IMR-90 (cell line): ENCODE results near the gene TEDDM1. TPM values are rescaled to one million over a fixed set of nuclear protein-coding genes. Genes with fewer than 3 reads are reported as not detected.

Experiments
- ATAC-seq: fragments of 200-7000 bp; cut with Tn5 transposase; 2 replicates; pipeline ENCODE4 v1.9.1; 2020; ENCODE audit warnings: low read depth, mild to moderate bottlenecking, moderate library complexity
- BruUV-seq: library from RNA; stranded (reverse); fragments of 400-500 nt; replicated peaks from 2 replicates; lab custom pipeline; 2021; lab: Mats Ljungman, UMichigan
- CTCF ChIA-PET: fragments of 300-600 bp; formaldehyde crosslinking; extraction: SDS; loops from one replicate; lab custom pipeline; 2021; ENCODE audit warnings: antibody characterized with exemption; lab: Yijun Ruan, JAX
- POLR2A ChIA-PET: fragments of 300-600 bp; sonication (Branson Sonifier 250); formaldehyde crosslinking; loops from one replicate; lab custom pipeline; 2022; ENCODE audit warnings: antibody characterized with exemption; ENCODE audit not compliant: unreplicated experiment; lab: Charles Lee
- DNase-seq: peaks from one replicate; pipeline ENCODE4 v3.0.0; 2013
- H2AFZ ChIP-seq: replicated peaks from 2 replicates; pipeline ENCODE3; 2013; ENCODE audit warnings: low read length, mild to moderate bottlenecking; ENCODE audit not compliant: poor library complexity
- H2AK5ac ChIP-seq: 2 replicates; pipeline ENCODE4 v1.6.1; 2013; ENCODE audit warnings: low read depth, low read length, inconsistent platforms
- H2AK9ac ChIP-seq: replicated peaks from 2 replicates; pipeline ENCODE3; 2013; ENCODE audit warnings: mild to moderate bottlenecking, low read depth, low read length, moderate library complexity; ENCODE audit not compliant: poor library complexity
- H2BK120ac ChIP-seq: 2 replicates; pipeline ENCODE4 v1.6.1; 2013; ENCODE audit warnings: low read depth, low read length, inconsistent platforms
- H2BK15ac ChIP-seq: 3 replicates; pipeline ENCODE4 v1.6.1; 2013; ENCODE audit warnings: low read depth, low read length, inconsistent platforms
- H2BK20ac ChIP-seq: 2 replicates; pipeline ENCODE4 v1.6.1; 2013; ENCODE audit warnings: low read depth, mild to moderate bottlenecking, inconsistent platforms, low read length, moderate library complexity
- H2BK5ac ChIP-seq: 2 replicates; pipeline ENCODE4 v1.6.1; 2013; ENCODE audit warnings: mild to moderate bottlenecking, low read depth, low read length, inconsistent platforms; ENCODE audit not compliant: poor library complexity, severe bottlenecking
- H3K14ac ChIP-seq: replicated peaks from 2 replicates; pipeline ENCODE4 v1.6.1; 2013; ENCODE audit warnings: low read depth, low read length, inconsistent platforms
- H3K18ac ChIP-seq: 2 replicates; pipeline ENCODE4 v1.6.1; 2013; ENCODE audit warnings: low read depth, low read length, control low read depth
- H3K23ac ChIP-seq: 2 replicates; pipeline ENCODE4 v1.6.1; 2013; ENCODE audit warnings: low read depth, low read length, inconsistent platforms
- H3K27ac ChIP-seq: 2 replicates; pipeline ENCODE4 v1.5.1; 2013; ENCODE audit warnings: mild to moderate bottlenecking, control low read depth, low read length; ENCODE audit not compliant: insufficient read depth
- H3K27me3 ChIP-seq: 2 replicates; pipeline ENCODE4 v1.6.1; 2013; ENCODE audit warnings: low read length; ENCODE audit not compliant: control insufficient read depth, insufficient read depth
- H3K36me3 ChIP-seq: 2 replicates; pipeline ENCODE4 v1.6.1; 2013; ENCODE audit warnings: low read length, mixed read lengths; ENCODE audit not compliant: control insufficient read depth, insufficient read depth
- H3K4ac ChIP-seq: 2 replicates; pipeline ENCODE4 v1.6.1; 2013; ENCODE audit warnings: low read depth, low read length, inconsistent platforms
- H3K4me1 ChIP-seq: 2 replicates; pipeline ENCODE4 v1.6.1; 2013; ENCODE audit warnings: low read length, mixed read lengths; ENCODE audit not compliant: control insufficient read depth, insufficient read depth
- H3K4me2 ChIP-seq: 2 replicates; pipeline ENCODE4 v1.6.1; 2013; ENCODE audit warnings: low read depth, mild to moderate bottlenecking, control low read depth, low read length, moderate library complexity
- H3K4me3 ChIP-seq: 2 replicates; pipeline ENCODE4 v1.5.1; 2013; ENCODE audit warnings: low read depth, mild to moderate bottlenecking, control low read depth, low read length, moderate library complexity; ENCODE audit not compliant: insufficient read depth
- H3K56ac ChIP-seq: 2 replicates; pipeline ENCODE4 v1.6.1; 2013; ENCODE audit warnings: low read length, inconsistent platforms; ENCODE audit not compliant: insufficient read depth; ENCODE audit errors: extremely low read depth
- H3K79me1 ChIP-seq, 2 experiments: 2 replicates each; pipeline ENCODE4 v1.6.1; 2013; ENCODE audit warnings: low read length in 2 of 2, inconsistent platforms in 1 of 2, low read depth in 1 of 2
- H3K9ac ChIP-seq: 2 replicates; pipeline ENCODE4 v1.6.1; 2013; ENCODE audit warnings: low read depth, low read length, control low read depth
- H3K9me1 ChIP-seq: 2 replicates; pipeline ENCODE4 v1.6.1; 2013; ENCODE audit warnings: low read length, inconsistent platforms; ENCODE audit not compliant: insufficient read depth
- H3K9me3 ChIP-seq: 2 replicates; pipeline ENCODE4 v1.6.1; 2013; ENCODE audit warnings: low read length; ENCODE audit not compliant: control insufficient read depth, insufficient read depth
- H4K20me1 ChIP-seq: 2 replicates; pipeline ENCODE4 v1.6.1; 2013; ENCODE audit warnings: low read length, inconsistent platforms; ENCODE audit not compliant: insufficient read depth
- H4K5ac ChIP-seq: 2 replicates; pipeline ENCODE4 v1.6.1; 2013; ENCODE audit warnings: mild to moderate bottlenecking, low read depth, low read length, control low read depth
- H4K8ac ChIP-seq, 2 experiments: 2 replicates each; pipeline ENCODE4 v1.6.1; 2013; ENCODE audit warnings: low read depth in 2 of 2, low read length in 2 of 2, control low read depth in 1 of 2, inconsistent platforms in 1 of 2
- H4K91ac ChIP-seq: 2 replicates; pipeline ENCODE4 v1.6.1; 2013; ENCODE audit warnings: low read depth, low read length, inconsistent platforms; ENCODE audit not compliant: insufficient read depth
- BHLHE40 ChIP-seq: fragments of 150-350 bp; IDR thresholded peaks from 2 replicates; pipeline ENCODE4 v1.6.1; 2016; ENCODE audit warnings: mild to moderate bottlenecking, low read depth, low read length
- CEBPB ChIP-seq: IDR thresholded peaks from 2 replicates; pipeline ENCODE4 v1.6.1; 2012; ENCODE audit warnings: low read depth, low read length, improper control_type of control experiment
- CHD1 ChIP-seq: IDR thresholded peaks from 2 replicates; pipeline ENCODE4 v1.6.1; 2012; ENCODE audit warnings: low read depth, low read length, improper control_type of control experiment
- CTCF ChIP-seq: conservative IDR thresholded peaks from 2 replicates; pipeline ENCODE4 v1.5.1; 2012; ENCODE audit warnings: mild to moderate bottlenecking, low read depth, low read length, improper control_type of control experiment
- ELK1 ChIP-seq: fragments of 150-350 bp; IDR thresholded peaks from 2 replicates; pipeline ENCODE4 v1.6.1; 2016; ENCODE audit warnings: low read depth, mild to moderate bottlenecking, low read length, moderate library complexity, borderline replicate concordance
- FOS ChIP-seq: fragments of 150-350 bp; IDR thresholded peaks from 2 replicates; pipeline ENCODE4 v1.6.1; 2016; ENCODE audit warnings: low read depth, low read length
- MAZ ChIP-seq: IDR thresholded peaks from 2 replicates; pipeline ENCODE4 v1.6.1; 2012; ENCODE audit warnings: low read depth, mild to moderate bottlenecking, low read length, improper control_type of control experiment, moderate library complexity, borderline replicate concordance
- NFE2L2 ChIP-seq: fragments of 150-350 bp; IDR thresholded peaks from 2 replicates; pipeline ENCODE4 v1.6.1; 2016; ENCODE audit warnings: low read depth, mild to moderate bottlenecking, low read length
- RAD21 ChIP-seq: IDR thresholded peaks from 2 replicates; pipeline ENCODE4 v1.6.1; 2012; ENCODE audit warnings: low read length, improper control_type of control experiment
- RCOR1 ChIP-seq: IDR thresholded peaks from 2 replicates; pipeline ENCODE4 v1.6.1; 2012; ENCODE audit warnings: mild to moderate bottlenecking, low read length, improper control_type of control experiment; ENCODE audit not compliant: insufficient replicate concordance
- RFX5 ChIP-seq: IDR thresholded peaks from 2 replicates; pipeline ENCODE4 v1.8.0; 2012; ENCODE audit warnings: low read depth, mild to moderate bottlenecking, low read length, moderate library complexity
- SMC3 ChIP-seq: fragments of 150-350 bp; IDR thresholded peaks from 2 replicates; pipeline ENCODE4 v1.6.1; 2016; ENCODE audit warnings: low read depth, mild to moderate bottlenecking, antibody characterized with exemption, low read length, moderate library complexity
- USF2 ChIP-seq: fragments of 150-350 bp; IDR thresholded peaks from 2 replicates; pipeline ENCODE4 v1.6.1; 2017; ENCODE audit warnings: mild to moderate bottlenecking, antibody characterized with exemption, low read length, low read depth
- WGBS, 2 experiments: methylation state at CpG; one replicate each; pipeline versions ENCODE4 v1.1.5 to v1.1.7; 2013; ENCODE audit warnings: missing lambda C conversion rate in 2 of 2; ENCODE audit not compliant: insufficient read length in 1 of 2; ENCODE audit errors: extremely low coverage in 2 of 2; 5-methylcytosine and 5-hydroxymethylcytosine counted together
- dilution Hi-C: fragments of 300-500 bp; cut with HindIII; formaldehyde crosslinking; loops from one replicate; pipeline ENCODE4 v1.14.3; 2018; ENCODE audit warnings: low sequenced_read_pairs; ENCODE audit not compliant: unreplicated experiment
- in situ Hi-C: fragments of 300-500 bp; cut with MboI; formaldehyde crosslinking; loops from 3 replicates; pipeline ENCODE4 v1.14.3; 2019; ENCODE audit warnings: low sequenced_read_pairs, inconsistent platforms, mixed read lengths
- intact Hi-C: fragments of 100-400 bp; cut with micrococcal nuclease; formaldehyde crosslinking; loops from 2 replicates; pipeline ENCODE4 v1.10.0; 2022
- polyA plus RNA-seq, 3 experiments: library from polyadenylated mRNA; depleted of rRNA; stranded (reverse); fragments of >200 nt; gene quantifications; 2 replicates each; pipeline ENCODE4 v1.2.3, GENCODE V29; 2012; ENCODE audit warnings: low replicate concordance in 1 of 3
- total RNA-seq: library from RNA; depleted of rRNA; stranded (reverse); fragments of >200 nt; gene quantifications from 2 replicates; pipeline ENCODE4 v1.2.3, GENCODE V29; 2012

The TEDDM1 gene
- total and polyA plus RNA-seq, 2 of the 4 experiments (the other 2 are of a cell fraction): not detected

GRCh38 chr1:182385885-182386853 is 14.3 kb downstream of the TEDDM1 start:
- Histone ChIP-seq H3K23ac (no peak overlapping the region), H3K9ac (no peak overlapping the region), H2BK20ac (no peak overlapping the region), H3K14ac (no peak overlapping the region), H3K36me3 (peaks cover 52% of the 10 kb centered on the region), H3K9me1 (peaks cover 13% of the 10 kb centered on the region; the same call in 1 of the 2 replicates), H4K5ac (no peak overlapping the region), H3K18ac (no peak overlapping the region), H3K56ac (no peak overlapping the region), H2BK15ac (no peak overlapping the region), H3K4me1 (no peaks in the 10 kb centered on the region; the same call in none of the 2 replicates), H2AFZ (no peak overlapping the region), H4K20me1 (peaks cover 27% of the 10 kb centered on the region), H3K9me3 (no peaks in the 10 kb centered on the region), H3K4me3 (no peak overlapping the region), H4K91ac (no peak overlapping the region), H4K8ac (no peak overlapping the region), H3K27me3 (no peaks in the 10 kb centered on the region), H3K4me2 (no peak overlapping the region), H2BK120ac (no peak overlapping the region), H2AK9ac (no peak overlapping the region), H2BK5ac (no peak overlapping the region), H3K27ac (no peak overlapping the region), H3K4ac (no peak overlapping the region), H2AK5ac (no peak overlapping the region), H3K79me1 (peaks cover 8 to 32% of the 10 kb centered on the region in 2 experiments)
- in situ Hi-C loops: no loop called here
- ATAC-seq (no peak), DNase-seq (no peak)
- TF ChIP-seq RCOR1 (no peak), NFE2L2 (no peak), USF2 (no peak), CHD1 (no peak), MAZ (no peak), ELK1 (no peak), SMC3 (no peak), RFX5 (no peak), BHLHE40 (no peak), FOS (no peak), CEBPB (no peak), CTCF (no peak), RAD21 (no peak)
- intact Hi-C loops: no loop called here
- no TSS peak for BruUV-seq
- ChIA-PET POLR2A (no interaction called here), CTCF (no interaction called here)
- dilution Hi-C loops: no loop called here
- 100% methylated on average over 2 of the region's 8 CpGs; no CpG with 5 or more reads in 1 of the 2 experiments for WGBS, 2 experiments
